Activated naive CD8-positive, alpha-beta T cell treated with anti-CD3 and anti-CD28 coated beads, Interleukin-2, amount 10 ng/mL, durations not matched to agents 7 days and 5 days (primary cell): Measurements from ENCODE around the gene MAML2. TPM values are rescaled to one million over a fixed set of nuclear protein-coding genes. Genes with fewer than 3 reads are reported as not detected.
A peak's percentile ranks its signal among the peaks of the same experiment; 100 is the strongest.

ENCODE experiments used
- ATAC-seq: fragments of 150-1000 bp; cut with Tn5 transposase; one replicate; pipeline ENCODE4 v1.10.0; 2021; ENCODE audit warnings: low read depth, moderate library complexity
- POLR2A ChIA-PET: fragments of 350-600 bp; sonication (Branson Sonifier 250); formaldehyde crosslinking; loops from one replicate; lab custom pipeline; 2021; ENCODE audit warnings: antibody characterized with exemption; lab: Charles Lee
- DNase-seq: peaks from one replicate; pipeline ENCODE4 v3.0.0; 2021
- H3K27ac Mint-ChIP-seq: one replicate; pipeline ENCODE4 v1.8.0; 2022; ENCODE audit warnings: mild to moderate bottlenecking, mixed read lengths
- H3K27me3 Mint-ChIP-seq: one replicate; pipeline ENCODE4 v1.8.0; 2022; ENCODE audit warnings: mild to moderate bottlenecking, moderate library complexity, mixed read lengths
- H3K36me3 Mint-ChIP-seq: one replicate; pipeline ENCODE4 v1.8.0; 2021; ENCODE audit warnings: mild to moderate bottlenecking, mixed read lengths
- H3K4me1 Mint-ChIP-seq: one replicate; pipeline ENCODE4 v1.8.0; 2021; ENCODE audit warnings: mixed read lengths
- H3K4me3 Mint-ChIP-seq: one replicate; pipeline ENCODE4 v1.8.0; 2022; ENCODE audit warnings: mild to moderate bottlenecking, moderate library complexity, mixed read lengths
- H3K9me3 Mint-ChIP-seq: one replicate; pipeline ENCODE4 v1.8.0; 2021; ENCODE audit warnings: mixed read lengths
- total RNA-seq, 2 experiments: library from RNA; stranded (reverse); gene quantifications; one replicate each; pipeline ENCODE4 v1.2.3, GENCODE V29; 2021

The MAML2 gene
- total RNA-seq, 2 experiments from 2014 or later: 18.6 to 20.5 TPM

DNA sequence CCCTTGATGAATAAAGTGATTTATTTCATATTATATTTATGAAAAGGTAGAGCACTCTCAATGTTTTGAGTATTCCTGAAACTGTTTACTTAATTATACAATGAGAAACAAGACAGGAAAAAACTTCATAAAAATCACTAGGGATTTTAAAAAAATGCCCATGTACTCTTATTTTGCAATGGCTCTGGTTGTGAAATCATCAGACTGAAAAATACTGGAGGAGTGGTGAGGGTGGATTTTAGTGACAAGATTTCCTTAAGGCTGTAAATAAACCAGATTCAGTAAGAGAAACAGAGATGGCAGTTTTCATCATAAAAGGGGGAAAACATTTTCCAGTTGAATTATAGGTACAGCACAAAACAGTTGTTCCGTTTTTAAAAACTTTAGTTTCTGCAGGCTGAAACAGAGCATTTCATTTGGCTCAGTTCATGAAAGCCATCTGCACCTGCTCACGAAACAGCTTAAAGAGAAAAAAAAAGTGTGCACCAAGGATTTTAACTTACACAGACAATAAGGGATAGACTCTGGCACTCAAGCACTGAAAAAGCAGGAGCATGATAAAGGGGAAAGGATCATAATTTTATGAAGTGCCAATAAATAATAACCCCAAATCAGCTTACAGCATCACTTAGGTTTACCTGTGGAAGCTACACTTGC is 100.7 kb downstream of the MAML2 start:
- Mint-ChIP-seq H3K27ac (peak overlapping the region; percentile 86), H3K36me3 (no peaks in the 10 kb centered on the region), H3K4me1 (peaks cover 40% of the 10 kb centered on the region), H3K4me3 (peak overlapping the region; percentile 81), H3K9me3 (no peaks in the 10 kb centered on the region), H3K27me3 (no peaks in the 10 kb centered on the region)
- ATAC-seq (no peak), DNase-seq (no peak)
- POLR2A ChIA-PET: interaction anchor here (1.1 to 3.3 kb wide), 4 partner anchors 12 to 99 kb away, joined by 3 to 48 read pairs (median 12); partner anchors contain the start of gene MAML2

DNA sequence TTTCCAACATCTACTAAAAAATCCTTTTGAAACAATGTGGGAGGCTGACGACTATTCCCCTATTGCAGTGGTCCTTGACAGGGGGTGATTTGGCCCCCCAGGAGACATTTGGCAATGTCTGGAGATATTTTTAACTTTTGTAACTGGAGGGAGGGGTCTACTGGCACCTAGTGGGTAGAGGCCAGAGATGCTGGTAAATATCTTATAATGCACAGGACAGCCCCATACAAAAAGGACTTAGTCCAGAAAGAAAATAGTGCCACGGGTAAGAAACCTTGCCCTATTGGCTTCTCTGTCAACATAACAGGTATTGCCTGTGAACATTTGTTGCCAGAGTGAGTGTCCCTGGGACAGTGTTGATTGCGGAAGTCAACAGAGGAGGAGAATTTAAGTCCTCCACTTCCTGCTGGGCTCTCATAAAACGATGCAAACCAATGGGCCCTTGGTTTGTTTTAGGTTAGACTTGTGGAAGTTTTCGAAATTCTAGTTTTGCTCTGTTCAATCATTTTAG is 101.6 kb downstream of the MAML2 start:
- Mint-ChIP-seq H3K36me3 (no peaks in the 10 kb centered on the region), H3K27me3 (no peaks in the 10 kb centered on the region), H3K4me1 (peaks cover 32% of the 10 kb centered on the region), H3K4me3 (no peak overlapping the region), H3K27ac (no peak overlapping the region), H3K9me3 (no peaks in the 10 kb centered on the region)
- no peak for ATAC-seq
- DNase-seq: no peak
- POLR2A ChIA-PET: interaction anchor here (3.3 kb wide), 1 partner anchor 100 kb away, joined by 48 read pairs; the partner anchor contains the start of gene MAML2

DNA sequence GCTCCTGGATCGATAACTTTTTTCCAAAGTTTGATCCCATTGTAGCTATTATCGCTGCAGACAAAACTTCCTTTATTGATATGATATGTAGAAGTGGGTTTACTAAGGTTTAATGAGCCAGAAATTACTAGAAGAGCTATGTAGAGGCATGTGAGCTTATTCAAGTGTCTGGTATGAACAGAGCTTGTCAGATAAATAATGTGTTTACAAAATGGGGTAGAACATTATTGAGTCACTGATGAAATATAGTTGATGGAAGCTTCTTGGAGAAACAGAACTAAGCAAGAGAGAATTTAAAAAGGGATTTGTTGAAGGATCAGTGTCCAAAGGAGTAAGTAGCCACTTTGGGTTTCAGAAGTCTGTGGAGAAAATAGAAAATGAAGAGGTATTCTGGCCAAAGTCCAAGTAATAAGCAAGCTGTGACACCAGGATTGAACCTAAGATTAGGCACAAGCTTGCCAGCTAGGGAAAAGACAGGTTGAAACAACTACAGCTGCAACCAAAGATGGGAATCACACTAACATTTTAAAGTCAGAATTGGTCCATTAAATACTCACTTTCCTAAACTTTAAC is 104.3 kb downstream of the MAML2 start:
- no peak for ATAC-seq
- DNase-seq: no peak
- H3K27me3 Mint-ChIP-seq: no peaks in the 10 kb centered on the region
- no peak overlapping the region for H3K4me3 Mint-ChIP-seq
- peaks cover 34% of the 10 kb centered on the region for H3K4me1 Mint-ChIP-seq
- H3K36me3 Mint-ChIP-seq: peaks cover 7% of the 10 kb centered on the region
- H3K27ac Mint-ChIP-seq: no peak overlapping the region
- POLR2A ChIA-PET: interaction anchor here (0.6 kb wide), 1 partner anchor 399 kb away, joined by 4 read pairs; no protein-coding TSS in a partner anchor
- no peaks in the 10 kb centered on the region for H3K9me3 Mint-ChIP-seq

DNA sequence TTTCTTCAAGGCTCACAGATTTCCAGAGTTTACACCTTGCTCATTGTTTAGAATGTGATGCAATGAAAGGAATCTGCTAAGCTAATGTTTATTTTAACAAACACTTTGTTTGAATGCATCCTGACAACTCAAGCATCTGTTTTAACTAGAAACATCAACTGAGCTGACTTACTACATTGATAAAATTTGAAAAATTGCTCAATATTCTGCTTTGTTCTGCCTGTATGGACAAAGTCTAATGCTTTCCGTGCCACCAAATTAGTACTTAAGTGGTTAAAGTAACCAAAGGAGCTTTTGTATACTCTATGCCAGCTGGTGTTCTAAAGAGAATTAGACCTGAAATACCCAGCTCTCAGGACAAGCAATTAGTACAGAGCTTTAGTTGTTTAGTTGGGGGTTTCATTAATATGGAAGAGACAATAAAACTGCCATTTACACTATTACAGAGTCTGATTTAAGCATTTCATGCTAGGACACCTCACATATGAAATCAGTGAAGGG is 105.2 kb downstream of the MAML2 start:
- Mint-ChIP-seq H3K36me3 (peaks cover 10% of the 10 kb centered on the region), H3K27ac (no peak overlapping the region), H3K4me1 (peaks cover 31% of the 10 kb centered on the region), H3K4me3 (no peak overlapping the region), H3K9me3 (no peaks in the 10 kb centered on the region), H3K27me3 (no peaks in the 10 kb centered on the region)
- POLR2A ChIA-PET: interaction anchor here (0.5 to 0.9 kb wide), 3 partner anchors 49 to 398 kb away, joined by 3 to 4 read pairs (median 3); no protein-coding TSS in a partner anchor
- no peak for ATAC-seq
- DNase-seq: no peak

DNA sequence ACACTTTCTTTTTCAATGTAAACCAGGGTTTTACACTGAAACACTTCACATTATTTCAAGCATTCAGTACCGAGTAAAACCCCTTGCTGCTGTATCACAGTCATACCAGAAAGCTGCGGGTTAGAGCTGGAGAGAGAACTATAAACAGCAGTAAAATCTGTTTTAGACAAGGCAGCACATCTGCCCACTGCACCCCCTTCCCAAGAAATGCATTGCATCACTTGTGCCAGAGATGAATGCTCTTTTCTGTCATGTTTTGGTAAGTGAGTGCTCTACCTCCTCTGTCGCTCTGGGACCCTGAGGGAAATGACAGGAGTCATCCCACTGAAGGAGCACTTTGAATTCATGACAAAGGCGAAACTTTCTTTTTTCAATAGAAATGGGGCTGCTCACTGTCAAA is 107.2 kb downstream of the MAML2 start:
- Mint-ChIP-seq H3K36me3 (peaks cover 20% of the 10 kb centered on the region), H3K4me1 (peaks cover 21% of the 10 kb centered on the region), H3K27me3 (no peaks in the 10 kb centered on the region), H3K27ac (peak overlapping the region; percentile 39), H3K4me3 (peak overlapping the region; percentile 21), H3K9me3 (no peaks in the 10 kb centered on the region)
- DNase-seq (no peak), ATAC-seq (peak; percentile 92)
- POLR2A ChIA-PET: no interaction called here

DNA sequence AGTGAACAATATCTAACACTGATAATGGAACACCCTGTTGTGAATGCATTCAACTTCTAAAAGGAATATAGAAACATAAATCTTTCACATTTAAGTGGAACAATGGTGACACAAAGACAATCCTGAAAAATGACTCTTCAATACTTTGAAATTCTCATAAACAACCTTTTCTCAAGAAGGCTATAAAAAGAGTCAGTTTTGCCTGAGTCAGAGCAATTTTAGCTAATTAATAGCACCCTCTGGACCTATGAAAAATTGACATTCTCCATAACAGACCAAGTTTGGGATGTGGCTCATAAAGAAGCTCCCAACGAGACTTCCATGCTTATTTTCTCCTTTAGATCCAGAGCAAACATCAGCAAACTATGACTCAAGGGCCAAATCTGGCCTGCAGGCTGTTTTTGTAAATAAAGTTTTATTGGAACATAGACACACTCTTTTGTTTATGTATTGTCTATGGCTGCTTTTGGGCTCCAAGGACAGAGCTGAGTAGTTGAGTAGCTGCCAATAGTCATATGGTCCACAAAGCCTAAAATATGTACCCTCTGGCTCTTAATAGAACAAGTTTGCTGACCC is 108.0 kb downstream of the MAML2 start:
- DNase-seq (no peak), ATAC-seq (no peak)
- no peaks in the 10 kb centered on the region for H3K27me3 Mint-ChIP-seq
- no peaks in the 10 kb centered on the region for H3K9me3 Mint-ChIP-seq
- POLR2A ChIA-PET: no interaction called here
- H3K4me1 Mint-ChIP-seq: peaks cover 23% of the 10 kb centered on the region
- no peak overlapping the region for H3K4me3 Mint-ChIP-seq
- H3K36me3 Mint-ChIP-seq: peaks cover 20% of the 10 kb centered on the region
- H3K27ac Mint-ChIP-seq: peak overlapping the region; percentile 39

DNA sequence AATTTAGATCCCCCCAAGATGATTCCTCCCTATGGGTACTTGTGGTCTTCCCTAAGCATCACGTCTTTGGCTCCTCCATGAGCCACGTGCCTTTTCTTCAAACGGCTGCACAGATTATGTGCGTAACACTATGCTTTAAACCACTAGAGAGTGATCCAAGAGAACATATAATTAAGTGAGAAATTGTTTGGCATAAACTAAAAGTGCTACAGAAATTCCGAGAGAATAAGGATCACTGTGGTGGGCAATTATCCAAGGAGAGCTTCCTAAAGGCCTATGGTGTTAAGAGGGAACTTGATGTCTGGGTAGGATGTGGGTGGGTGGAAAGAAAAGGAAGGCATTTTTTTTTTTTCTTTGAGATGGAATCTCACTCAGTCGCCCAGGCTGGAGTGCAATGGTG is 110.9 kb downstream of the MAML2 start:
- Mint-ChIP-seq H3K4me3 (no peak overlapping the region), H3K27me3 (no peaks in the 10 kb centered on the region), H3K27ac (no peak overlapping the region), H3K9me3 (no peaks in the 10 kb centered on the region), H3K4me1 (peaks cover 32% of the 10 kb centered on the region), H3K36me3 (peaks cover 31% of the 10 kb centered on the region)
- POLR2A ChIA-PET: no interaction called here
- no peak for ATAC-seq
- DNase-seq: no peak

DNA sequence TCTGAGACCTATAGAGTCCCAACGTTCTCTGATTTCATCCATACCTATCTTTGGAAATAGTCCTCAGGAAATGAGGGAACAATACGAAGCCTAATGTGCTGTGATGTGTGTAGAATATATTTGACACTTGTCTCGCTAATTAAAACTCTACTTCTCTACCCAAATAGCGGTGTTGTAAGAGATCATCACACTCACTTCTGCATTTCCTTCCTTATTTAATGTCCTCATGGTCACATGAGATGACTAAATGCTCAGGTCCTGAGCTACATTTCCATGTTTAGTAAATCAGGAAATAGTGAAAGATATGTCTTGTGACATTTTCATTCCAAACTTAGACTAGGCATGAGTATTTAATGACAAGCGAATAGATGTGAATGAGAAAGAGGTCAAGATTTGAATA is 112.3 kb downstream of the MAML2 start:
- Mint-ChIP-seq H3K27me3 (no peaks in the 10 kb centered on the region), H3K36me3 (peaks cover 31% of the 10 kb centered on the region), H3K27ac (no peak overlapping the region), H3K4me1 (peaks cover 28% of the 10 kb centered on the region), H3K9me3 (no peaks in the 10 kb centered on the region), H3K4me3 (no peak overlapping the region)
- ATAC-seq (no peak), DNase-seq (no peak)
- POLR2A ChIA-PET: interaction anchor here (1.0 to 1.1 kb wide), 2 partner anchors 12 to 112 kb away, joined by 3 read pairs; no protein-coding TSS in a partner anchor

DNA sequence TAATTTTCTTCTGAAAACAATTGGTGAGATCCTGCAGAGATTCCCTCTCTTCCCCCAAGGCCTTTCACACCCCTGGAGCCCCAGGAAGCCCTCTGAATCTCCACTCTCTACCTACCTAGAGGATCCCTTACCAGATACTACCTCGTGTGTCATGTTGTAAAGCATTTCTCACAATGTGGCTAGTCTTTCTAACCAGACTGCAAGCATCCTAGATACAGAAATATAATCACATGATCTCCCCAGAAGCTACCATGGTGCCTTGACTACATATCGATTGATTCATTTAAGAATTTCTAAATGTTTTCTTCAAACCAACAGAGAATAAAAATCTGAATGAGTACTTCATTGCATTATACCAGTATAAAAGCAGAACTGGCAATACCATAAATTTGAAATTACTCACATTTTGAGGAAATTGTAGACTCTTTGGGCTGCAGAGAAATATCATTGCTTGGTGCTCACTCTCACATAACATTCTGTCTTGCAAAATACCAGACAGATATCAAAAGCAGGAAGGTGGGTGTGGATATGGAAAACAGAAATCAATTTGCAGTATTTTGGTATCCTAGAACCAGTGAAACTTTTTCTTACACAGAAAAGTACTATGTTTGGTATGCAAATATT is 113.5 kb downstream of the MAML2 start:
- peaks cover 30% of the 10 kb centered on the region for H3K4me1 Mint-ChIP-seq
- POLR2A ChIA-PET: interaction anchor here (0.7 to 1.1 kb wide), 2 partner anchors 8 to 13 kb away, joined by 3 to 8 read pairs; no protein-coding TSS in a partner anchor
- H3K4me3 Mint-ChIP-seq: no peak overlapping the region
- peaks cover 1% of the 10 kb centered on the region for H3K9me3 Mint-ChIP-seq
- peaks cover 36% of the 10 kb centered on the region for H3K36me3 Mint-ChIP-seq
- DNase-seq (no peak), ATAC-seq (no peak)
- H3K27ac Mint-ChIP-seq: peak overlapping the region; percentile 4
- H3K27me3 Mint-ChIP-seq: no peaks in the 10 kb centered on the region

DNA sequence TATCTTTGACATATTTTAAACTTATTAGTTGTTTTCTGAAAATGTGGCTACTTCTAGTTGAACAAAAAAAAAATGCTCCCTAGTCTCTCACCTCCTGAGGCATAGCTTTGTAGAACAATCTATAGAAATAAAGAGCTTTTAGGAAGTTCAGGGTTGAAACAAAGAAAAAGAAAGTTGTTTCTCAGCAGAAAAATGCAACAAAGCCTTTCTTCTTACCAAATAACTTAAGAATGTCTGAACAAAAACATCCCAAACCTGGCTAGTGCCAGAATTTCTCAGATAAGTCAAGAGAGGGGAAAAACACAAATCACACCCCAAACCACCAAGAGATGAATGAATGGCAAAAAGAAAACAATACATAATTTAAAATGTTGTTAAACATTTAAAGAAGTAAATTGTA is 114.1 kb downstream of the MAML2 start:
- Mint-ChIP-seq H3K27me3 (no peaks in the 10 kb centered on the region), H3K4me3 (no peak overlapping the region), H3K4me1 (peaks cover 32% of the 10 kb centered on the region), H3K36me3 (peaks cover 37% of the 10 kb centered on the region), H3K27ac (no peak overlapping the region), H3K9me3 (peaks cover 1% of the 10 kb centered on the region)
- DNase-seq (no peak), ATAC-seq (no peak)
- POLR2A ChIA-PET: no interaction called here

DNA sequence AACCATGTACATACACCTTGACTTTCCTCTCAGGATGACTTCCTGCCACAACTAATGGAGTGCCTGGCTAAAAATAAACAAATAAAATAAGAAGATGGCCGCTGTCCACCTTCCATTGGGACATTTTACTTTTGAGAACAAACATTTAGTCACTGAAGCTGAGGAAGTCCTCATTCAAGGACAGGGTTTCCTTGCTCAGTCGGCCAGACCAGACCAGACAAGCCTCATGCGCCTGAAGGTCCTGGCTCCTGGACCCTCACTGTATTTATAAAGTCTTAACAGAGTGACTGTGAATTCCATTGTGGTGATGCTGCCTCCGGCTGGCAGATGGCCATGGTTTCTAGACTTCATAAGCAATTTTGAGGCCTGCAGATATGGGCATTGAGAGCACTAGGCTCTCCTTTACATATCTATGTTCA is 114.5 kb downstream of the MAML2 start:
- POLR2A ChIA-PET: no interaction called here
- H3K4me3 Mint-ChIP-seq: no peak overlapping the region
- H3K4me1 Mint-ChIP-seq: peaks cover 31% of the 10 kb centered on the region

DNA sequence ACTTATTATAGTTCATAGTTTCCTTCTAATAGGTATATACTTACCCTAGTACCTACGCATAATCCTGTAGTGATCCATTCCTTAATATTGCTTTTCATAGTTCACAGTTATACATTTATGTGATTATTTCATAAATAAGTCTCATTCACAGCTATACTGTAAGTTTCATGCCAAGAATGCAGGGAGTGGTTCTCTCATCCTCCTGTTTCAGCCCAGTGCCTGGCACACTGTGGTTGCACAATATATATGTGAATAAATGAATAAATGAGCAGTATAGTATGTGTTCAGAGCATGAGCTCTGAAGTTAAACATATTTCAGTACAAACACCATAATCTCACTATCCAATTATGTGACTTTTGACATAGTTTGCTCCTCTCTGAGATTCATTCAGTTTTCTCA is 115.8 kb downstream of the MAML2 start:
- H3K36me3 Mint-ChIP-seq: peaks cover 36% of the 10 kb centered on the region
- DNase-seq: no peak
- H3K27ac Mint-ChIP-seq: no peak overlapping the region
- no peaks in the 10 kb centered on the region for H3K27me3 Mint-ChIP-seq
- peaks cover 1% of the 10 kb centered on the region for H3K9me3 Mint-ChIP-seq
- ATAC-seq: no peak
- no peak overlapping the region for H3K4me3 Mint-ChIP-seq
- POLR2A ChIA-PET: no interaction called here
- H3K4me1 Mint-ChIP-seq: peaks cover 32% of the 10 kb centered on the region

More for the DNA sequence above, 114.5 kb downstream of the MAML2 start:
- DNase-seq (no peak), ATAC-seq (no peak)
- H3K9me3 Mint-ChIP-seq: peaks cover 1% of the 10 kb centered on the region
- H3K27me3 Mint-ChIP-seq: no peaks in the 10 kb centered on the region
- no peak overlapping the region for H3K27ac Mint-ChIP-seq
- H3K36me3 Mint-ChIP-seq: peaks cover 35% of the 10 kb centered on the region

DNA sequence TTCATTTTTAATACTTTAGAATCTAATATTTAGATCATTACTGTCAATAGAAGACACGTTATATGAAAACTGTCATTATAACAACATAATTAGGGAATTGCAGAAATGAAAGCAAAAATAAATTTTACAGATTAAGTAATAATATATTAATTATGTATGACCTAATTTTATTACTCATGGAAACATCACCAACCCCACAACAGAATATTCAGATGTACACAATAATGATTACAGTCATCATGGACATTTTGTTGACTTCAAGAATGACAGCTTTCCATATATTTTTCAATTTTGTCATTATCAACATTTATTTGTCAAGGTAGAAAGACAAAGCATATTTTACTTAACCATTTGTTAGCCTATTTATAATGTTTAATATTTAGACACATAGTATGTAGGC is 119.9 kb downstream of the MAML2 start:
- Mint-ChIP-seq H3K4me3 (no peak overlapping the region), H3K9me3 (peaks cover 1% of the 10 kb centered on the region), H3K4me1 (peaks cover 40% of the 10 kb centered on the region), H3K27ac (no peak overlapping the region), H3K36me3 (peaks cover 26% of the 10 kb centered on the region), H3K27me3 (no peaks in the 10 kb centered on the region)
- DNase-seq (no peak), ATAC-seq (no peak)
- POLR2A ChIA-PET: no interaction called here
